HG03457 (cell line): ENCODE measurements around the gene JUND.
"Not testable (repeated sequence)": the region's sequence is repeated elsewhere in the genome, so short reads cannot be mapped to it uniquely, and the experiment has no call there.

Experiments used
- ATAC-seq: cut with Tn5 transposase; IDR thresholded peaks from one replicate; pipeline ENCODE4 v1.9.1; 2021; ENCODE audit warnings: moderate number of reproducible peaks; ENCODE audit not compliant: unreplicated experiment

The JUND gene

GRCh38 chr19:18281082-18282020 lies at the start of gene JUND:
TSS of gene JUND (minus strand) at chr19:18281622. CDS start at chr19:18281484, 138 bp downstream.
- ATAC-seq, result peak; percentile 55

- ATAC-seq, result no peak
Observed at GRCh38 chr19:18330868-18331267, 49.4 kb upstream of the JUND start.

- ATAC-seq, result no peak
Observed at GRCh38 chr19:18329035-18329376, 47.6 kb upstream of the JUND start.

DNA sequence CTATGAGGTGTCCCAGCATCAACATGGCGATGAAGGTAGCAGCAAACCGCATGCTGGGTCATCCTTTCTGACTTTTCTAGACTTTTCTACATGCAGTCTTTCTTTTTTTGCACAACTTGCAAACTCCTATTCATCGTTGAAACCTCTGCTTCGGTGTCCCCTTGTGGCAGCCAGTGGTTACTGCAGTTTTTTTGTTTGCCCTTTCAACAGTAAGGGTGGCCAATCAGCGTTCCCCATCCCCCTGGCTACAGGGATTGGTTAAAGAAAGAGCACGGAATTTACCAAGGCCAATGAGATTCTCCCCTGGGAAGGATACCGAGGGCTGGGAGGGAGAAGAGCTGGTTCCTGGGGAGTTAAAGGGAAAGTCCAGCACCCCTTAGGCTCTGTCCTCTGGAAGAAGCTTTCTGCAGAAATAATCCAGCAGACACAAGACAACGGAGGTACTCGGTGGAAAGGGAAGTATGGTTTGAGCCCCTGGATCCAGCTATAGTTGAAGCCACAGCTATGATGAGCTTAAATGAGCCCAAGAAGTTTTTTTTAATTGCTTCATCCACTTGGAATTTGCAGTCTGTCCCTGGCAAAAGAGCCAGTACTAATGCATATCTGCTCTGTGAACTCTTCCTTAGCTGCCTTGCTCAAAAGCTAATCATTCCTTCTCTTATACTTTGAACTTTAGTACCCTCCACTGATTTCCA lies 47.1 kb upstream of the JUND start:
- peak; percentile 51 for ATAC-seq

DNA sequence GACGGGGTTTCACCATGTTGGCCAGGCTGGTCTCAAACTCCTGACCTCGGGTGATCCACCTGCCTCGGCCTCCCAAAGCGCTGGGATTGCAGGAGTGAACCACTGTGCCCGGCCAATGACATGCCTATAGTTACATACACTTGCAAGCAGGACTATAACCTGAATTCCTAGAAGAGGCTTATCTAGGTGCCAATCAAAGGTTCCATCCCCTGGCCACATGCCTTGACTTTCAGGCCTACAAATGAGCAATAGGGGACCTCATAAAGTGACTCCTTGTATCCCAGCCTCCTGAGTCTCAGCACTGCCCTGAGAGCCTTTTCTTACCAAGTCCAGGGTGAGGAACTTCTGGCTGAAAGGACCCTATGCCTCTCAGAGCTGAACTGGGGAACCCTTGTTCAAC lies 45.4 kb upstream of the JUND start:
- ATAC-seq, result no peak

GRCh38 chr19:18324373-18324731 lies 42.9 kb upstream of the JUND start:
- ATAC-seq, result not testable (repeated sequence)

DNA sequence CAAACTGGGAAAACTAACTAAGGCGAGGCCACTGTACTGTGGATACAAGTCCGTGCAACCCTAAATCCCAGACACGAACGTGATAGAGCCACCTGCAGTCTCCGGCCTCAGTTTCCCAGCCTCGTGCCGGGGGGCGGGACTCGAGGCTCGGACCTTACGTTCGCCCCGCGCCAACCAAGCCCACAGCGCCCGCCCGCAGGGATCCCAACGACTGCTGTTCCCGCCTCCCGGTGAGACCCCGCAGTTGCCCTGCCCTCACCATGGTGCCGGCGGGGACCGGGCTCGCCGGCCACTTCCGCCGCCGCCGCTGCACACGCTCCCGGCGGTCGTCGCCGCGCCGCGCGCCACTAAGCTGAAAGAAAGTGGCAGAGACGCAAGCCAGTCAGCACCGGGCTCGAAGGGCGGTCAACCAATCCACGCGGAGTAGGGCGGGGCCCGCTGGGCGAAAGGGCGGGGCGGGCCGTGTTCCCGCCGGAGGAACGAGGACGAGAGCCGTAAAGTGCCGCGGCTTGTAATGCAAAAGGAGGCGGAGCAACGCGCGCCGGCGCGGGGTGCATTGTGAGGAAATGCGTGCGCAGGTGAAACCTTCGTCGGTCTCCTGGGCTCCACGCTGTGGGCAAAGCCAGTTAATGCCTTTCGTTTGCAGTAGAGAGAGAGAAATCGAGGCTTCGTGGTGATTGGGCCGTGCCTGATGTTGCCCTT lies 41.5 kb upstream of the JUND start, which contains the start of gene LSM4:
TSS of gene LSM4 (minus strand) at position 318 of the 702 bp plus-strand sequence. CDS start at position 262, 56 bp downstream.
- peak; percentile 76 for ATAC-seq

DNA sequence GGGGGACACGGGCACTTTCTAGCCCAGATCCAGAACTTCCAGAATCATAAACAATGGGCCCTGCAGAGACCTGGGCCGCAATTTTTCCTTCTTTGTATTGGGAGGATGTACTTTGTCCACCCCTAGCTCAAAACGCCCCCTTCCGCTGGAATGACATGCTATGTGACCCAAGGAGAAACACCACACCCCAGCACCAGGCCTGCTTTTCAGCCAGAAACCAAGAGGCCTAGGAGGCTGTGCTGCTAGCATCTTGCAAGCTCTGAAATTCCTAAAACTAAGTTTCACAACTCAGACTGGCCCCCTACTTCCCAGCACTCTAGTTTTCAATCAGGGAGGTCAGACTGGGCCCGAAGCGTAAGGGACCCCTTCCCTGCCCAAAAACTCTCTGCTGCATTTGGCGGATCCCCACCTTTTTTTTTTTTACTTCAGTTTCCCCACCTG lies 40.9 kb upstream of the JUND start:
- ATAC-seq, result no peak

DNA sequence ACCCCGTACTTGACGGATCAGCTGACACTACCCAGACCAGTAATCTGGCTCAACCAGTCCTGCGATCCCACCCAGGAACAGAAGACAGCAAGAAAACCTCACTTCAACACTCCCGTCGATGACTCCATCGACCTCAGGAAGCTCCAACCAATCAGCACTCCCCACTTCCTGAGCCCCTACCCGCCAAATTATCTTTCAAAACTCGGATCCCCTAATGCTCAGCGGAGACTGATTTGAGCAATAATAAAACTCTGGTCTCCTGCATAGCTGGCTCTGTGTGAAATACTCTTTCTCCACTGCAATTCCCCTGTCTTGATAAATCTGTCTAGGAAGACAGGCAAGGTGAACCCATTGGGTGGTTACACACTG lies 40.3 kb upstream of the JUND start:
- no peak for ATAC-seq

GRCh38 chr19:18320865-18321733 lies 39.7 kb upstream of the JUND start:
- ATAC-seq, result no peak

DNA sequence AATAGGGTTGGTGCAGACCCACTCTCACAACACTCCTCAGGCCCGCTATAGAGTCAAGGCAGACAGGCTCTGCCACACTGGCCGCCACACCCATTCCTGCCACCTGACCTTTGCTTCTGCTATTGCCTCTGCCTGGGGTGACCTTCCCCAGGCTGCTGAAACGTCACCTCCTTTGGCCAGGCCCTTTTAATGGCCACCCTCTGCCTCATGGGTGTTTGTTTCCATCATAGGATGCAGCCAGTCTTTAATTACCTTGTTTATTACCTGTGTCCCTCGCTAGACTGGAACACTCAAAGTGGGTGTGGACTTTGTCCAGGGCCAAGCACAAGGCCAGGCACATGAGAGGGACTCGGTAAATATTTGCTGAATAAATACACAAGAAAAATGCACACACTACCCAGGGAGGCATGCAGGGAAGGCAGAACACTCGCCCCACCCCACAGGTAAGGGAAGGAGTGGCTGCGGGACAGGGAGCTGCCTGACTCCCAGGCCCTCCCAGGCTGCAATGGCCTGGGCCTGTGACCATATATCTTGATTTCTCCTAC lies 38.2 kb upstream of the JUND start:
- no peak for ATAC-seq

GRCh38 chr19:18317961-18318800 lies 36.8 kb upstream of the JUND start:
- no peak for ATAC-seq

GRCh38 chr19:18313398-18313797 lies 32.0 kb upstream of the JUND start:
- no peak for ATAC-seq

- ATAC-seq, result no peak
Observed at GRCh38 chr19:18312092-18312534, 30.7 kb upstream of the JUND start.

- ATAC-seq, result no peak
Observed at GRCh38 chr19:18311502-18312091, 30.2 kb upstream of the JUND start.

DNA sequence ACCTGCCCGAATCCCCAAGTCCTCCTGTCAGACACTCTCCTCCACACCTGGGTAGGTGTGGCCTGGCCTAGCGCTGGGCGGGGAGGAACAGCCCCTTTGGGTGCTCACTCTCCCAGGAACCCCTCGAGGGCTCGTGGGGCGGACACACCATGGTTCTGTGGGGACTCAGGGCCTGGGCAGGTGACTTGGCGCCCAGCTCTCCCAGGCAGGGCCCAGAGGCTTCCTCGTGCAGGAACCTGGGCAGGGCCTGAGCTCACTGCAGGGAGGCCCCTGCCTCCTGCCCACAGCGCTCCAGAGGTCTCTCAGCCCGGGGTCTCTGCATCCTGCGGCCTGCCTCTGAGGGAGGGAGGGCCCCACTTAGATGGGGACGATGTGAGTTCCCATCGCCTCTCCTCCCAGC lies 29.5 kb upstream of the JUND start:
- no peak for ATAC-seq

DNA sequence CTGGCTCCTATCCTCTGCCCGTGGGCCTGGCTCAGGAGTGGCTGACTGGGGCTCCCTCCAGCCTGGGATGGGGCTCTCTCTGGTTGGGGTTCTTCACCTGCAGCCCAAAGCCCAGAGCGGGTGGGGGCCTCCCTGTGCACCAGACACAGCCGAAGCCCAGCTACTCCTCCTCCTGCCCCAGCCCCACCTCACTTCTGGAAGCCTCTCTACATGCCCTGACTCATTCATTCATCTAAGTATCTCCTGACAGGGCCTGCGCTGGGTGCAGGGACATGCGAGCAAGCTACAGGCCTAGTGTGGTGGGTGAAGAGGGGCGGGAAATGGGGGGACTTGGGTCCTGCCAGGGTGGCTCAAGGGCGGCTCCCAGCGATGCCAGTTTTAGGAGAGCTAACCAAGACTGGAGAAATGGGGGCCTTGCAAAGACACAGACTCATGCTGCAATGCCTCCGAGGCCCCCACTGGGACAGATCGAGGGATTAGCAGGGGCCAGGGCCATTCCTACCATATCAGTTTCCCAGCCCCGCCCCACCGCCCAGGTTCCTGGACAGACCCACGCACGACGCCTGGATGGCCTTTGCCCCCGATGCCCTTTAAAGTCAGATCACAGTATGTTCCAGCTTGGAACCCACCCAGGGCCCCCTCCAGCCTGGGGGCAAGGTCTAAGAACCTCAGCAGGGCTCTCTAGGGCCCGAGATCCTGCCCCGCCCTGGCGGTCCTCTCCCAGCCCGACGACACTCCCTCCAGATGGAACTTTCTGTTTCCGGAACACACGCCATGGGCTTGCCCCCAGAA lies 28.9 kb upstream of the JUND start:
- no peak for ATAC-seq

DNA sequence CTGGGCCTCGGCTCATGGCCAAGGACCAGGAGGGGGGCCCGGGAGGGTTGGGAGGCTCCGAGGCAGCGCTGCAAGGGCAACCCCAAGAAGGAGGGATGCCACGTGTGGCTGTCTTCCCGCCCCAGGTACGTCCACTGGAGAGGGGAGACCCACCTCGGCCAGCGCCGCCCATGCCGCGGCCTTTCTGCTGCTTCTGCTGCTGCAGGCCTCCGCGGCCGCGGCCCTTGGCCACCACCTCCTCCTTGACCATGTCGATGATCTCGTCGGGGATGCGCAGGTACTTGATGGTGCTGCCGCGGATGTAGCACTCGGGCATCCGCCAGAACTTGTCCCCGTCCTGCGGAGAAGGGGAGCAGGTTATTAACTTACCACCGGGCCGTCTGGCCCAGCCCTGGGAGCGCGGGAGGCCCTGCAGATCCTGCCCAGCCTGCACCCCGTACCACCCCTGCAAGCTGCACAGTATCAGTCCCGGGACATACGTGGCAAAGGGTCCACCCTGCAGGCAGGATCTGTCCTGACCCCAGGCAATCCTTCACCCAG lies 28.2 kb upstream of the JUND start:
- no peak for ATAC-seq
